SK-N-SH (cell line): Measurements from ENCODE around the gene AGBL3. TPM values are rescaled to one million over a fixed set of nuclear protein-coding genes. Genes with fewer than 3 reads are reported as not detected.
A peak's percentile ranks its signal among the peaks of the same experiment; 100 is the strongest.

Experiments used
- CTCF ChIA-PET: fragments of 300-600, 350-600 bp; formaldehyde crosslinking; extraction: SDS; loops from one replicate; lab custom pipeline; 2021; lab: Yijun Ruan, JAX
- POLR2A ChIA-PET: fragments of 350-600 bp; sonication (Branson Sonifier 250); formaldehyde crosslinking; extraction: SDS; loops from one replicate; lab custom pipeline; 2020; ENCODE audit warnings: antibody characterized with exemption, inconsistent platforms; lab: Yijun Ruan, JAX
- DNase-seq: peaks from one replicate; pipeline ENCODE4 v3.0.0; 2012
- H2AFZ ChIP-seq: fragments of 200-600 bp; sonication (generic); 2 replicates; pipeline ENCODE4 v1.8.1; 2016; ENCODE audit warnings: antibody characterized with exemption, mild to moderate bottlenecking, low read depth
- H3F3A ChIP-seq: fragments of 200-600 bp; sonication (generic); replicated peaks from 2 replicates; pipeline ENCODE3; 2016; ENCODE audit warnings: antibody characterized with exemption, mild to moderate bottlenecking; ENCODE audit not compliant: insufficient read depth
- H3K27ac ChIP-seq, 2 experiments: fragments of 200-500 bp in 1 of 2; fragments of 200-600 bp in 1 of 2; sonication (Bioruptor generic) in 1 of 2; sonication (generic), shearing (Covaris generic) in 1 of 2; 2 replicates each; pipeline versions ENCODE4 v1.5.1 to v1.6.1; 2014 to 2016; ENCODE audit warnings: low read depth in 2 of 2, inconsistent platforms in 1 of 2, low read length in 1 of 2, mild to moderate bottlenecking in 1 of 2, mixed read lengths in 1 of 2
- H3K27me3 ChIP-seq: fragments of 200-600 bp; sonication (generic), shearing (Covaris generic); 2 replicates; pipeline ENCODE4 v1.6.1; 2016; ENCODE audit warnings: mixed run types; ENCODE audit not compliant: insufficient read depth
- H3K36me3 ChIP-seq, 2 experiments: fragments of 200-500 bp in 1 of 2; fragments of 200-600 bp in 1 of 2; sonication (Bioruptor generic) in 1 of 2; sonication (generic) in 1 of 2; replicated peaks in 1 of 2; 2 replicates each; pipeline versions ENCODE3 to v1.5.1; 2014 to 2016; ENCODE audit warnings: low read length in 1 of 2, mild to moderate bottlenecking in 1 of 2; ENCODE audit not compliant: insufficient read depth in 2 of 2, control insufficient read depth in 1 of 2
- H3K4me1 ChIP-seq, 2 experiments: fragments of 200-500 bp in 1 of 2; fragments of 200-600 bp in 1 of 2; sonication (Bioruptor generic) in 1 of 2; sonication (generic), shearing (Covaris generic) in 1 of 2; 2 replicates each; pipeline versions ENCODE4 v1.5.1 to v1.6.1; 2014 to 2016; ENCODE audit warnings: low read depth in 1 of 2, low read length in 1 of 2, mixed run types in 1 of 2; ENCODE audit not compliant: insufficient read depth in 2 of 2, control insufficient read depth in 1 of 2
- H3K4me2 ChIP-seq: fragments of 200-600 bp; sonication (generic), shearing (Covaris generic); 2 replicates; pipeline ENCODE4 v1.6.1; 2017; ENCODE audit warnings: mixed run types
- H3K4me3 ChIP-seq, 2 experiments: fragments of 200-500 bp in 1 of 2; fragments of 200-600 bp in 1 of 2; sonication (Bioruptor generic) in 1 of 2; sonication (generic), shearing (Covaris generic) in 1 of 2; 2 replicates each; pipeline versions ENCODE4 v1.5.1 to v1.8.1; 2014 to 2016; ENCODE audit warnings: low read depth in 2 of 2, inconsistent platforms in 1 of 2, low read length in 1 of 2, mild to moderate bottlenecking in 1 of 2, mixed read lengths in 1 of 2, moderate library complexity in 1 of 2
- H3K79me2 ChIP-seq: fragments of 200-600 bp; sonication (generic); 2 replicates; pipeline ENCODE4 v1.8.1; 2017; ENCODE audit warnings: mild to moderate bottlenecking; ENCODE audit not compliant: insufficient read depth
- H3K9ac ChIP-seq: fragments of 200-600 bp; sonication (generic); 2 replicates; pipeline ENCODE4 v1.6.1; 2017; ENCODE audit warnings: mixed run types
- H3K9me2 ChIP-seq: fragments of 200-600 bp; sonication (generic); 2 replicates; pipeline ENCODE4 v1.6.1; 2017; ENCODE audit warnings: mixed run types
- H3K9me3 ChIP-seq: fragments of 200-600 bp; sonication (generic); 2 replicates; pipeline ENCODE4 v1.6.1; 2017; ENCODE audit warnings: mixed run types, mild to moderate bottlenecking, moderate library complexity
- H4K20me1 ChIP-seq: fragments of 200-600 bp; sonication (generic); 2 replicates; pipeline ENCODE4 v1.6.1; 2017; ENCODE audit warnings: mild to moderate bottlenecking, mixed run types; ENCODE audit not compliant: insufficient read depth
- CHD2 ChIP-seq: fragments of 150-350 bp; IDR thresholded peaks from 2 replicates; pipeline ENCODE4 v1.6.1; 2018; ENCODE audit warnings: low read length; ENCODE audit not compliant: partially characterized antibody
- CTCF ChIP-seq: fragments of 200-600 bp; sonication (generic); IDR thresholded peaks from 2 replicates; pipeline ENCODE4 v1.6.1; 2017; ENCODE audit warnings: antibody characterized with exemption, mild to moderate bottlenecking, moderate library complexity
- EP300 ChIP-seq, 2 experiments: IDR thresholded peaks; 2 replicates each; pipeline versions ENCODE4 v1.4.0 to v1.6.1; 2012; ENCODE audit warnings: borderline replicate concordance in 1 of 2, low read depth in 1 of 2, low read length in 1 of 2
- FOSL2 ChIP-seq: IDR thresholded peaks from 2 replicates; pipeline ENCODE4 v1.4.0; 2012; ENCODE audit warnings: low read depth, mild to moderate bottlenecking, moderate library complexity, borderline replicate concordance
- FOXM1 ChIP-seq: IDR thresholded peaks from 2 replicates; pipeline ENCODE4 v1.4.0; 2012; ENCODE audit warnings: low read depth, mild to moderate bottlenecking
- GABPA ChIP-seq: IDR thresholded peaks from 2 replicates; pipeline ENCODE4 v1.4.0; 2012; ENCODE audit warnings: low read depth, mild to moderate bottlenecking
- GATA2 ChIP-seq: sonication (generic); formaldehyde crosslinking; IDR thresholded peaks from 2 replicates; pipeline ENCODE4 v1.5.0; 2020; ENCODE audit warnings: mild to moderate bottlenecking, missing genetic modification reagents
- IRF3 ChIP-seq: fragments of 150-350 bp; IDR thresholded peaks from 2 replicates; pipeline ENCODE4 v1.6.1; 2016; ENCODE audit warnings: mild to moderate bottlenecking, low read depth, low read length
- MXI1 ChIP-seq: IDR thresholded peaks from 2 replicates; pipeline ENCODE4 v1.6.1; 2012; ENCODE audit warnings: mild to moderate bottlenecking, low read depth, low read length, improper control_type of control experiment
- NFIC ChIP-seq: IDR thresholded peaks from 2 replicates; pipeline ENCODE4 v1.4.0; 2012; ENCODE audit warnings: borderline replicate concordance
- NRF1 ChIP-seq: IDR thresholded peaks from 2 replicates; pipeline ENCODE4 v1.6.1; 2012; ENCODE audit warnings: low read depth, mild to moderate bottlenecking, low read length
- PBX3 ChIP-seq: IDR thresholded peaks from 2 replicates; pipeline ENCODE4; 2012
- POLR2AphosphoS5 ChIP-seq: IDR thresholded peaks from 2 replicates; pipeline ENCODE4 v1.6.1; 2012; ENCODE audit warnings: low read depth, low read length
- RAD21 ChIP-seq: IDR thresholded peaks from 2 replicates; pipeline ENCODE4 v1.6.1; 2012; ENCODE audit warnings: mild to moderate bottlenecking, low read length
- RCOR1 ChIP-seq: fragments of 150-350 bp; IDR thresholded peaks from 2 replicates; pipeline ENCODE4 v1.6.1; 2017; ENCODE audit warnings: antibody characterized with exemption, low read length
- RFX5 ChIP-seq: IDR thresholded peaks from 2 replicates; pipeline ENCODE4 v1.6.1; 2012; ENCODE audit warnings: mild to moderate bottlenecking, improper control_type of control experiment, low read length
- SMC3 ChIP-seq: IDR thresholded peaks from 2 replicates; pipeline ENCODE4 v1.6.1; 2012; ENCODE audit warnings: low read depth, low read length, improper control_type of control experiment
- TEAD4 ChIP-seq: IDR thresholded peaks from 2 replicates; pipeline ENCODE4 v1.4.0; 2012; ENCODE audit warnings: mild to moderate bottlenecking, borderline replicate concordance; ENCODE audit not compliant: insufficient read depth
- USF1 ChIP-seq: IDR thresholded peaks from 2 replicates; pipeline ENCODE4 v1.4.0; 2012; ENCODE audit warnings: low read depth, borderline replicate concordance
- YY1 ChIP-seq: IDR thresholded peaks from 2 replicates; pipeline ENCODE4 v1.4.0; 2012; ENCODE audit warnings: low read depth, mild to moderate bottlenecking
- WGBS: methylation state at CpG from one replicate; pipeline ENCODE4 v1.1.6; 2017; ENCODE audit warnings: low lambda C conversion rate; 5-methylcytosine and 5-hydroxymethylcytosine counted together
- polyA plus RNA-seq, 3 experiments: library from polyadenylated mRNA; depleted of rRNA; stranded (reverse); fragments of >200 nt; gene quantifications; 2 replicates each; pipeline ENCODE4 v1.2.3, GENCODE V29; 2012

Gene AGBL3
- polyA plus RNA-seq, 1 of the 3 experiments (the other 2 are of a cell fraction) = 0.35 TPM

GRCh38 chr7:134943785-134944400 lies 42.4 kb upstream of the AGBL3 start:
- H3K9me2 ChIP-seq = no peaks in the 10 kb centered on the region
- 69% methylated on average over 3 of the region's 3 CpGs for WGBS
- H3K36me3 ChIP-seq = peaks cover 91 to 97% of the 10 kb centered on the region in 2 experiments
- H2AFZ ChIP-seq = no peak overlapping the region
- H4K20me1 ChIP-seq = no peaks in the 10 kb centered on the region
- H3K4me3 ChIP-seq = no peak overlapping the region
- H3F3A ChIP-seq = peaks cover 57% of the 10 kb centered on the region
- POLR2A ChIA-PET = interaction anchor here (0.5 kb wide), 1 partner anchor 47 kb away, joined by 3 read pairs; no protein-coding TSS in a partner anchor
- peak; percentile 74 for DNase-seq
- H3K4me2 ChIP-seq = no peak overlapping the region
- CTCF ChIA-PET = interaction anchor here (0.5 to 6.7 kb wide), 42 partner anchors 11 to 511 kb away, joined by 3 to 114 read pairs (median 5); partner anchors contain the start of gene BPGM
- peaks cover 46% of the 10 kb centered on the region; the same call in 1 of the 2 replicates for H3K79me2 ChIP-seq
- no peak overlapping the region; a peak in 1 of 4 replicates for H3K27ac ChIP-seq
- TF ChIP-seq GABPA (no peak), RFX5 (no peak), RAD21 (peak; percentile 94), TEAD4 (no peak), MXI1 (no peak), SMC3 (peak; percentile 76), USF1 (no peak), RCOR1 (0 out of 2 replicates have a peak, but pooled peaks have one; percentile 16), CTCF (peak; percentile 65), NRF1 (no peak), POLR2AphosphoS5 (no peak), IRF3 (no peak), FOXM1 (no peak), FOSL2 (no peak), GATA2 (CRISPR knock-in tag) (no peak), CHD2 (no peak), YY1 (0 out of 2 replicates have a peak, but pooled peaks have one; percentile 30), EP300 (IDR thresholded peaks at IDR 0.05; ENCODE audit: borderline replicate concordance in 1 of 2, low read depth in 1 of 2, low read length in 1 of 2) (no peak), PBX3 (no peak), NFIC (no peak)
- TF ChIP-seq, all 33 proteins: peak for 5
- Histone ChIP-seq H3K9ac (no peak overlapping the region), H3K9me3 (no peaks in the 10 kb centered on the region), H3K27me3 (no peaks in the 10 kb centered on the region), H3K4me1 (peaks cover 7 to 12% of the 10 kb centered on the region in 2 experiments; a peak in 2 of 4 replicates)
